GM23338 (cell line): ENCODE data around the gene MTAP. TPM values are rescaled to one million over a fixed set of nuclear protein-coding genes. Genes with fewer than 3 reads are reported as not detected.

Source experiments
- ATAC-seq: fragments of 200-7000 bp; cut with Tn5 transposase; 3 replicates; pipeline ENCODE4 v1.9.1; 2020
- DNase-seq: peaks from one replicate; pipeline ENCODE4 v3.0.0-alpha.2; 2015; ENCODE audit warnings: low spot score
- H2AFZ ChIP-seq: fragments of 200-600 bp; sonication (generic); 2 replicates; pipeline ENCODE4 v1.8.0; 2016; ENCODE audit warnings: antibody characterized with exemption, mild to moderate bottlenecking, moderate library complexity
- H3F3A ChIP-seq: fragments of 200-600 bp; sonication (generic); replicated peaks from 2 replicates; pipeline ENCODE4 v1.8.0; 2017; ENCODE audit warnings: antibody characterized with exemption, mixed run types, low read depth
- H3K27ac ChIP-seq: fragments of 200-600 bp; sonication (generic); 2 replicates; pipeline ENCODE4 v1.6.1; 2016; ENCODE audit warnings: low read depth
- H3K27me3 ChIP-seq: fragments of 200-600 bp; sonication (generic); 2 replicates; pipeline ENCODE4 v1.8.0; 2016; ENCODE audit warnings: mild to moderate bottlenecking, mixed run types, moderate library complexity; ENCODE audit not compliant: insufficient read depth
- H3K36me3 ChIP-seq: fragments of 200-600 bp; sonication (generic); 2 replicates; pipeline ENCODE4 v1.8.0; 2016; ENCODE audit warnings: mild to moderate bottlenecking; ENCODE audit not compliant: insufficient read depth
- H3K4me1 ChIP-seq: fragments of 200-600 bp; sonication (generic); 2 replicates; pipeline ENCODE4 v1.8.0; 2016; ENCODE audit warnings: mild to moderate bottlenecking, moderate library complexity; ENCODE audit not compliant: insufficient read depth
- H3K4me2 ChIP-seq: fragments of 200-600 bp; sonication (generic); 2 replicates; pipeline ENCODE4 v1.7.1; 2017; ENCODE audit warnings: mixed run types
- H3K4me3 ChIP-seq: fragments of 200-600 bp; sonication (generic); 2 replicates; pipeline ENCODE4 v1.6.1; 2016; ENCODE audit warnings: mixed run types
- H3K79me2 ChIP-seq: fragments of 200-600 bp; sonication (generic); replicated peaks from 2 replicates; pipeline ENCODE4 v1.8.0; 2017; ENCODE audit warnings: mild to moderate bottlenecking; ENCODE audit not compliant: insufficient read depth
- H3K9me2 ChIP-seq: fragments of 200-600 bp; sonication (generic); 2 replicates; pipeline ENCODE4 v1.8.0; 2017; ENCODE audit not compliant: insufficient read depth
- H4K20me1 ChIP-seq: fragments of 200-600 bp; sonication (generic); replicated peaks from 2 replicates; pipeline ENCODE4 v1.8.0; 2017; ENCODE audit warnings: mild to moderate bottlenecking; ENCODE audit not compliant: insufficient read depth
- H3K27ac Mint-ChIP-seq: 2 replicates; pipeline ENCODE4 v1.8.0; 2020; ENCODE audit warnings: inconsistent platforms, mild to moderate bottlenecking, moderate library complexity, mixed read lengths
- H3K27me3 Mint-ChIP-seq: 3 replicates; pipeline ENCODE4 v1.8.0; 2022; ENCODE audit warnings: low read depth, mild to moderate bottlenecking, moderate library complexity, mixed read lengths, inconsistent platforms; ENCODE audit not compliant: insufficient read depth, poor library complexity
- H3K36me3 Mint-ChIP-seq: 3 replicates; pipeline ENCODE4 v1.8.0; 2021; ENCODE audit warnings: low read depth, mild to moderate bottlenecking, inconsistent platforms, moderate library complexity, mixed read lengths
- H3K4me1 Mint-ChIP-seq: 3 replicates; pipeline ENCODE4 v1.8.0; 2020; ENCODE audit warnings: mild to moderate bottlenecking, inconsistent platforms, mixed read lengths
- H3K4me3 Mint-ChIP-seq: 3 replicates; pipeline ENCODE4 v1.8.0; 2021; ENCODE audit warnings: moderate library complexity, mild to moderate bottlenecking, inconsistent platforms, mixed read lengths
- H3K9me3 Mint-ChIP-seq: 3 replicates; pipeline ENCODE4 v1.8.0; 2020; ENCODE audit warnings: moderate library complexity, mild to moderate bottlenecking, inconsistent platforms, mixed read lengths
- CREB1 ChIP-seq: fragments of 250-450 bp; sonication (Bioruptor Pico); IDR thresholded peaks from 2 replicates; pipeline ENCODE4 v1.5.0; 2020; ENCODE audit warnings: low read depth, mild to moderate bottlenecking, moderate library complexity
- CTCF ChIP-seq, 2 experiments: fragments of 200-600 bp in 1 of 2; sonication (generic) in 1 of 2; conservative IDR thresholded peaks; 2 replicates each; pipeline versions ENCODE4 v1.5.1 to v1.6.1; 2016 to 2017; ENCODE audit warnings: antibody characterized with exemption in 2 of 2, low read depth in 2 of 2, mild to moderate bottlenecking in 2 of 2, moderate library complexity in 1 of 2
- ETS1 ChIP-seq: IDR thresholded peaks from 2 replicates; pipeline ENCODE4 v1.6.1; 2016; ENCODE audit warnings: antibody characterized with exemption
- EZH2 ChIP-seq: fragments of 200-600 bp; sonication (generic); IDR thresholded peaks from one replicate; pipeline ENCODE4 v1.8.0; 2017; ENCODE audit warnings: antibody characterized with exemption, mild to moderate bottlenecking, low read depth; ENCODE audit not compliant: unreplicated experiment
- EZH2phosphoT487 ChIP-seq: fragments of 200-600 bp; sonication (generic); IDR thresholded peaks from one replicate; pipeline ENCODE4 v1.8.1; 2018; ENCODE audit warnings: antibody characterized with exemption; ENCODE audit not compliant: unreplicated experiment
- JUNB ChIP-seq: IDR thresholded peaks from one replicate; pipeline ENCODE4 v1.6.1; 2016; ENCODE audit warnings: antibody characterized with exemption; ENCODE audit not compliant: unreplicated experiment
- NANOG ChIP-seq: IDR thresholded peaks from 2 replicates; pipeline ENCODE4 v1.6.1; 2016; ENCODE audit warnings: antibody characterized with exemption, borderline replicate concordance
- POLR2AphosphoS5 ChIP-seq: IDR thresholded peaks from 2 replicates; pipeline ENCODE4 v1.6.1; 2016; ENCODE audit warnings: antibody characterized with exemption, low read depth
- STAT1 ChIP-seq: IDR thresholded peaks from one replicate; pipeline ENCODE4 v1.6.1; 2016; ENCODE audit warnings: antibody characterized with exemption; ENCODE audit not compliant: unreplicated experiment
- ZNF114 ChIP-seq: fragments of 250-450 bp; sonication (Bioruptor Pico); IDR thresholded peaks from 2 replicates; pipeline ENCODE4 v1.5.0; 2020; ENCODE audit warnings: mild to moderate bottlenecking, moderate library complexity
- ZNF331 ChIP-seq: fragments of 250-450 bp; sonication (Bioruptor Pico); IDR thresholded peaks from 2 replicates; pipeline ENCODE4 v1.5.0; 2020; ENCODE audit warnings: low read depth, mild to moderate bottlenecking, moderate library complexity
- ZNF462 ChIP-seq: fragments of 250-450 bp; sonication (Bioruptor Pico); IDR thresholded peaks from 2 replicates; pipeline ENCODE4 v1.5.0; 2020; ENCODE audit warnings: mild to moderate bottlenecking, moderate library complexity
- polyA plus RNA-seq: library from polyadenylated mRNA; unstranded; fragments of >200 nt; fragmentation: Nextera tagmentation; extraction: Ambion mirVana; gene quantifications from 2 replicates; pipeline ENCODE4 v1.2.1, GENCODE V29; 2016
- total RNA-seq: library from RNA; depleted of rRNA; stranded (reverse); fragments of >200 nt; shearing (Covaris generic); gene quantifications from 2 replicates; pipeline ENCODE4 v1.2.3, GENCODE V29; 2014
- TF ChIP-seq, protein P1 (sequence below): IDR thresholded peaks from one replicate; pipeline ENCODE4 v1.6.1; 2018; ENCODE audit warnings: antibody characterized with exemption; ENCODE audit not compliant: unreplicated experiment

The MTAP gene
- total and polyA plus RNA-seq, 2 experiments from 2014 or later: 61.8 to 70.0 TPM

- ATAC-seq (no peak), DNase-seq (no peak)
- peaks cover 3% of the 10 kb centered on the region; the same call in 1 of the 3 replicates for H3K36me3 Mint-ChIP-seq
- Histone ChIP-seq H3K9me2 (peaks cover 5% of the 10 kb centered on the region; the same call in 1 of the 2 replicates), H3K27me3 (no peaks in the 10 kb centered on the region), H3K4me1 (peaks cover 16% of the 10 kb centered on the region; the same call in 1 of the 2 replicates), H3K27ac (no peak overlapping the region), H3K79me2 (no peaks in the 10 kb centered on the region), H4K20me1 (no peaks in the 10 kb centered on the region), H3K36me3 (no peaks in the 10 kb centered on the region), H2AFZ (no peak overlapping the region), H3K4me2 (no peak overlapping the region), H3F3A (no peaks in the 10 kb centered on the region), H3K4me3 (no peak overlapping the region)
- no peak for TF ChIP-seq CREB1 (CRISPR knock-in tag)
- TF ChIP-seq EZH2phosphoT487: no peak
- no peak for TF ChIP-seq STAT1
- TF ChIP-seq ETS1: no peak
- TF ChIP-seq JUNB: no peak
- TF ChIP-seq EZH2: no peak
- no peak for TF ChIP-seq NANOG
- TF ChIP-seq, protein P1, sequence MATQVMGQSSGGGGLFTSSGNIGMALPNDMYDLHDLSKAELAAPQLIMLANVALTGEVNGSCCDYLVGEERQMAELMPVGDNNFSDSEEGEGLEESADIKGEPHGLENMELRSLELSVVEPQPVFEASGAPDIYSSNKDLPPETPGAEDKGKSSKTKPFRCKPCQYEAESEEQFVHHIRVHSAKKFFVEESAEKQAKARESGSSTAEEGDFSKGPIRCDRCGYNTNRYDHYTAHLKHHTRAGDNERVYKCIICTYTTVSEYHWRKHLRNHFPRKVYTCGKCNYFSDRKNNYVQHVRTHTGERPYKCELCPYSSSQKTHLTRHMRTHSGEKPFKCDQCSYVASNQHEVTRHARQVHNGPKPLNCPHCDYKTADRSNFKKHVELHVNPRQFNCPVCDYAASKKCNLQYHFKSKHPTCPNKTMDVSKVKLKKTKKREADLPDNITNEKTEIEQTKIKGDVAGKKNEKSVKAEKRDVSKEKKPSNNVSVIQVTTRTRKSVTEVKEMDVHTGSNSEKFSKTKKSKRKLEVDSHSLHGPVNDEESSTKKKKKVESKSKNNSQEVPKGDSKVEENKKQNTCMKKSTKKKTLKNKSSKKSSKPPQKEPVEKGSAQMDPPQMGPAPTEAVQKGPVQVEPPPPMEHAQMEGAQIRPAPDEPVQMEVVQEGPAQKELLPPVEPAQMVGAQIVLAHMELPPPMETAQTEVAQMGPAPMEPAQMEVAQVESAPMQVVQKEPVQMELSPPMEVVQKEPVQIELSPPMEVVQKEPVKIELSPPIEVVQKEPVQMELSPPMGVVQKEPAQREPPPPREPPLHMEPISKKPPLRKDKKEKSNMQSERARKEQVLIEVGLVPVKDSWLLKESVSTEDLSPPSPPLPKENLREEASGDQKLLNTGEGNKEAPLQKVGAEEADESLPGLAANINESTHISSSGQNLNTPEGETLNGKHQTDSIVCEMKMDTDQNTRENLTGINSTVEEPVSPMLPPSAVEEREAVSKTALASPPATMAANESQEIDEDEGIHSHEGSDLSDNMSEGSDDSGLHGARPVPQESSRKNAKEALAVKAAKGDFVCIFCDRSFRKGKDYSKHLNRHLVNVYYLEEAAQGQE: no peak
- TF ChIP-seq POLR2AphosphoS5: no peak
- no peak for TF ChIP-seq CTCF (conservative IDR thresholded peaks at IDR 0.05; ENCODE audit: low read depth in 2 of 2)
- no peak for TF ChIP-seq ZNF114 (CRISPR knock-in tag)
- TF ChIP-seq ZNF462: no peak
- no peak for TF ChIP-seq ZNF331 (CRISPR knock-in tag)
- 0 out of 2 replicates have a peak overlapping the region, but pooled peaks have one; percentile 0 for H3K27ac Mint-ChIP-seq
- H3K9me3 Mint-ChIP-seq: peaks cover 3% of the 10 kb centered on the region; the same call in 2 of the 3 replicates
- peaks cover 2% of the 10 kb centered on the region for H3K27me3 Mint-ChIP-seq
- H3K4me1 Mint-ChIP-seq: peaks cover 15% of the 10 kb centered on the region
- no peak overlapping the region for H3K4me3 Mint-ChIP-seq
Observed at GRCh38 chr9:21919377-21920362, 117.2 kb downstream of the MTAP start.
